HepG2 (cell line): ENCODE results near the gene WDR41. TPM values are rescaled to one million over a fixed set of nuclear protein-coding genes. Genes with fewer than 3 reads are reported as not detected.

ENCODE experiments used
- ESRRA ChIP-seq: sonication (generic); formaldehyde crosslinking; IDR thresholded peaks from 2 replicates; pipeline ENCODE4 v1.5.1; 2020; ENCODE audit warnings: mild to moderate bottlenecking, low read depth, missing genetic modification reagents
- FOXA3 ChIP-seq: IDR thresholded peaks from 2 replicates; pipeline ENCODE4 v1.6.1; 2016; ENCODE audit warnings: missing genetic modification reagents, missing compliant biosample characterization
- GFI1 ChIP-seq: sonication (generic); formaldehyde crosslinking; IDR thresholded peaks from 2 replicates; pipeline ENCODE4 v1.5.0; 2020; ENCODE audit warnings: missing genetic modification reagents, mild to moderate bottlenecking, borderline replicate concordance
- GTF3A ChIP-seq: sonication (generic); formaldehyde crosslinking; conservative IDR thresholded peaks from 2 replicates; pipeline ENCODE4 v1.4.0; 2020; ENCODE audit warnings: mild to moderate bottlenecking, missing genetic modification reagents
- HNRNPL ChIP-seq: fragments of 200-400 bp; formaldehyde crosslinking; IDR thresholded peaks from 2 replicates; pipeline ENCODE4 v1.6.1; 2017; ENCODE audit warnings: mild to moderate bottlenecking, low read depth, low read length
- KDM5A ChIP-seq: fragments of 200-600 bp; sonication (generic); IDR thresholded peaks from 2 replicates; pipeline ENCODE4 v1.7.0; 2018; ENCODE audit warnings: antibody characterized with exemption, mild to moderate bottlenecking, low read length, borderline replicate concordance
- MLXIP ChIP-seq: sonication (generic); formaldehyde crosslinking; IDR thresholded peaks from 2 replicates; pipeline ENCODE4 v1.9.0; 2021; ENCODE audit warnings: missing genetic modification reagents, borderline replicate concordance
- MNT ChIP-seq: fragments of 450-650 bp; IDR thresholded peaks from 2 replicates; pipeline ENCODE4 v1.6.1; 2016
- MTA3 ChIP-seq: sonication (generic); formaldehyde crosslinking; IDR thresholded peaks from 2 replicates; pipeline ENCODE4 v1.4.0; 2020; ENCODE audit warnings: missing genetic modification reagents
- MTF2 ChIP-seq: sonication (generic); formaldehyde crosslinking; IDR thresholded peaks from 2 replicates; pipeline ENCODE4 v1.5.0; 2020; ENCODE audit warnings: missing genetic modification reagents, borderline replicate concordance
- MXD4 ChIP-seq: IDR thresholded peaks from 2 replicates; pipeline ENCODE4 v1.6.1; 2016; ENCODE audit warnings: mild to moderate bottlenecking, missing biosample characterization, missing genetic modification reagents
- PAF1 ChIP-seq: IDR thresholded peaks from 2 replicates; pipeline ENCODE4 v1.6.1; 2016; ENCODE audit warnings: missing genetic modification reagents, missing compliant biosample characterization
- POGZ ChIP-seq: sonication (generic); formaldehyde crosslinking; IDR thresholded peaks from 2 replicates; pipeline ENCODE4 v1.4.0; 2020; ENCODE audit warnings: mild to moderate bottlenecking, missing genetic modification reagents
- RBM22 ChIP-seq: fragments of 200-400 bp; formaldehyde crosslinking; optimal IDR thresholded peaks from 2 replicates; pipeline ENCODE3; 2017; ENCODE audit warnings: mild to moderate bottlenecking, low read length, moderate library complexity
- REL ChIP-seq: sonication (generic); formaldehyde crosslinking; conservative IDR thresholded peaks from 2 replicates; pipeline ENCODE4 v1.8.0; 2022; ENCODE audit warnings: mild to moderate bottlenecking, missing genetic modification reagents, moderate library complexity
- SALL2 ChIP-seq: sonication (generic); formaldehyde crosslinking; IDR thresholded peaks from 2 replicates; pipeline ENCODE4 v1.8.1; 2023; ENCODE audit warnings: mild to moderate bottlenecking, missing genetic modification reagents, inconsistent platforms
- SRSF1 ChIP-seq: fragments of 200-400 bp; formaldehyde crosslinking; optimal IDR thresholded peaks from 2 replicates; pipeline ENCODE3; 2017; ENCODE audit warnings: mild to moderate bottlenecking, low read depth, low read length, moderate library complexity
- TBX2 ChIP-seq: sonication (generic); formaldehyde crosslinking; IDR thresholded peaks from 2 replicates; pipeline ENCODE4 v1.5.0; 2020; ENCODE audit warnings: missing genetic modification reagents, mild to moderate bottlenecking, borderline replicate concordance
- TEAD2 ChIP-seq: sonication (generic); formaldehyde crosslinking; IDR thresholded peaks from 2 replicates; pipeline ENCODE4 v1.9.0; 2021; ENCODE audit warnings: missing genetic modification reagents
- UBTF ChIP-seq: sonication (generic); formaldehyde crosslinking; IDR thresholded peaks from 2 replicates; pipeline ENCODE4 v1.4.0; 2020; ENCODE audit warnings: mild to moderate bottlenecking, missing genetic modification reagents
- ZBTB7A ChIP-seq: sonication (generic); formaldehyde crosslinking; IDR thresholded peaks from 2 replicates; pipeline ENCODE4 v1.8.0; 2022; ENCODE audit warnings: mild to moderate bottlenecking, missing genetic modification reagents
- ZNF430 ChIP-seq: sonication (generic); formaldehyde crosslinking; IDR thresholded peaks from 2 replicates; pipeline ENCODE4 v1.9.0; 2021; ENCODE audit warnings: mild to moderate bottlenecking, missing genetic modification reagents
- ZSCAN25 ChIP-seq: sonication (generic); formaldehyde crosslinking; IDR thresholded peaks from 2 replicates; pipeline ENCODE4 v1.8.0; 2022; ENCODE audit warnings: mild to moderate bottlenecking, missing genetic modification reagents
- ZSCAN30 ChIP-seq: sonication (generic); formaldehyde crosslinking; IDR thresholded peaks from 2 replicates; pipeline ENCODE4 v1.5.0; 2020; ENCODE audit warnings: mild to moderate bottlenecking, missing genetic modification reagents
- polyA plus RNA-seq, 8 experiments: library from polyadenylated mRNA; depleted of rRNA in 3 of 8; stranded (reverse) in 7 of 8; unstranded in 1 of 8; fragments of >200 nt; fragmentation: Illumina TruSeq in 4 of 8; extraction: Trizol in 4 of 8; gene quantifications; 2 replicates each; pipeline versions ENCODE4 v1.2.1 to v1.2.3, GENCODE V29; 2011 to 2016; ENCODE audit warnings: low read depth in 4 of 8, missing spikeins in 1 of 8, mixed read lengths in 1 of 8; ENCODE audit not compliant: insufficient read depth in 1 of 8
- total RNA-seq, 5 experiments: library from RNA; depleted of rRNA; stranded (reverse); fragments of >200 nt; fragmentation: Illumina TruSeq; extraction: Trizol; gene quantifications; 2 replicates each; pipeline ENCODE4 v1.2.3, GENCODE V29; 2016; ENCODE audit warnings: low read depth in 1 of 5

WDR41 gene
- total and polyA plus RNA-seq, 2 of the 13 experiments (the other 11 are each of a cell fraction or from before 2014, with no cell fraction given): 18.9 to 39.3 TPM

GRCh38 chr5:77491783-77492652 lies at the start of gene WDR41 (continued):
- no peak for TF ChIP-seq MNT
- TF ChIP-seq SRSF1: peak; percentile 81
- no peak for TF ChIP-seq PAF1
- peak; percentile 65 for TF ChIP-seq ZBTB7A
- TF ChIP-seq GFI1 (CRISPR knock-in tag): peak; percentile 35; the same call in 1 of the 2 replicates
- TF ChIP-seq KDM5A: no peak
- no peak; the same call in 1 of the 2 replicates for TF ChIP-seq FOXA3 (CRISPR knock-in tag)
- 0 out of 2 replicates have a peak, but pooled peaks have one; percentile 25 for TF ChIP-seq MLXIP
- TF ChIP-seq MXD4 (CRISPR knock-in tag): no peak; the same call in 1 of the 2 replicates
- TF ChIP-seq UBTF (CRISPR knock-in tag): peak; percentile 99
- TF ChIP-seq REL (CRISPR knock-in tag): peak; percentile 58; the same call in 1 of the 2 replicates
- TF ChIP-seq MTA3 (CRISPR knock-in tag): no peak
- peak; percentile 76; the same call in 1 of the 2 replicates for TF ChIP-seq TBX2 (CRISPR knock-in tag)
- TF ChIP-seq ZNF430 (CRISPR knock-in tag): 0 out of 2 replicates have a peak, but pooled peaks have one; percentile 10
- no peak for TF ChIP-seq ESRRA (CRISPR knock-in tag)
- no peak for TF ChIP-seq GTF3A (CRISPR knock-in tag)
- peak; percentile 80; the same call in 1 of the 2 replicates for TF ChIP-seq ZSCAN30
- TF ChIP-seq TEAD2 (CRISPR knock-in tag): no peak
- TF ChIP-seq MTF2 (CRISPR knock-in tag): no peak
- no peak for TF ChIP-seq RBM22
- TF ChIP-seq SALL2 (CRISPR knock-in tag): no peak
- TF ChIP-seq ZSCAN25 (CRISPR knock-in tag): no peak
- TF ChIP-seq POGZ: peak; percentile 75; the same call in 1 of the 2 replicates
- 0 out of 2 replicates have a peak, but pooled peaks have one; percentile 28 for TF ChIP-seq HNRNPL
